Panc1 (cell line): Measurements from ENCODE around the gene SNCG. TPM values are rescaled to one million over a fixed set of nuclear protein-coding genes. Genes with fewer than 3 reads are reported as not detected.
"Not testable (repeated sequence)": the region's sequence is repeated elsewhere in the genome, so short reads cannot be mapped to it uniquely, and the experiment has no call there.

Experiments used
- ATAC-seq: fragments of 200-7000 bp; cut with Tn5 transposase; 2 replicates; pipeline ENCODE4 v1.9.1; 2020; ENCODE audit warnings: mild to moderate bottlenecking, moderate library complexity
- BruUV-seq: library from RNA; stranded (reverse); fragments of 400-500 nt; replicated peaks from 2 replicates; lab custom pipeline; 2021; lab: Mats Ljungman, UMichigan
- CTCF ChIA-PET: fragments of 300-600 bp; sonication (Branson Sonifier 250); formaldehyde crosslinking; loops from one replicate; lab custom pipeline; 2022; ENCODE audit warnings: antibody characterized with exemption; lab: Charles Lee
- POLR2A ChIA-PET: fragments of 300-600 bp; sonication (Branson Sonifier 250); formaldehyde crosslinking; loops from one replicate; lab custom pipeline; 2022; ENCODE audit warnings: antibody characterized with exemption; lab: Charles Lee
- DNase-seq: peaks from one replicate; pipeline ENCODE4 v3.0.0-alpha.2; 2010; ENCODE audit warnings: low read depth, low spot score
- H3K27ac ChIP-seq: 2 replicates; pipeline ENCODE4 v1.5.1; 2011; ENCODE audit warnings: mild to moderate bottlenecking, low read length, inconsistent platforms
- H3K27me3 ChIP-seq: fragments of 200-500 bp; sonication (Bioruptor generic); 2 replicates; pipeline ENCODE4 v1.6.0; 2014; ENCODE audit warnings: low read length, inconsistent platforms; ENCODE audit not compliant: control insufficient read depth, insufficient read depth
- H3K36me3 ChIP-seq: fragments of 200-500 bp; sonication (Bioruptor generic); 2 replicates; pipeline ENCODE4 v1.5.1; 2014; ENCODE audit warnings: inconsistent platforms, mild to moderate bottlenecking, low read length, moderate library complexity; ENCODE audit not compliant: control insufficient read depth, insufficient read depth
- H3K4me1 ChIP-seq: 2 replicates; pipeline ENCODE4 v1.5.1; 2011; ENCODE audit warnings: inconsistent platforms, mild to moderate bottlenecking, low read length, moderate library complexity; ENCODE audit not compliant: control insufficient read depth, insufficient read depth
- H3K4me3 ChIP-seq, 2 experiments: 2 replicates each; pipeline ENCODE4 v1.5.1; 2011 to 2012; ENCODE audit warnings: low read depth in 2 of 2, low read length in 2 of 2, mild to moderate bottlenecking in 2 of 2, inconsistent platforms in 1 of 2, moderate library complexity in 1 of 2
- H3K9me3 ChIP-seq: fragments of 200-500 bp; sonication (Bioruptor generic); 2 replicates; pipeline ENCODE4 v1.5.1; 2014; ENCODE audit warnings: low read depth, mild to moderate bottlenecking, inconsistent platforms, low read length, moderate library complexity; ENCODE audit not compliant: control insufficient read depth, insufficient read depth
- CTCF ChIP-seq: fragments of 450-650 bp; IDR thresholded peaks from 2 replicates; pipeline ENCODE4 v1.5.1; 2017; ENCODE audit warnings: mild to moderate bottlenecking
- POLR2AphosphoS5 ChIP-seq: IDR thresholded peaks from 2 replicates; pipeline ENCODE4 v1.6.1; 2012; ENCODE audit warnings: mild to moderate bottlenecking, low read depth, low read length, moderate library complexity
- REST ChIP-seq, 2 experiments: IDR thresholded peaks; 2 replicates each; pipeline ENCODE4 v1.6.1; 2011 to 2012; ENCODE audit warnings: low read depth in 2 of 2, control low read depth in 1 of 2, low read length in 1 of 2, mild to moderate bottlenecking in 1 of 2, moderate library complexity in 1 of 2; ENCODE audit not compliant: insufficient read depth in 1 of 2
- SIN3A ChIP-seq: IDR thresholded peaks from 2 replicates; pipeline ENCODE4 v1.6.1; 2012; ENCODE audit warnings: low read depth, mild to moderate bottlenecking, low read length, moderate library complexity, borderline replicate concordance; ENCODE audit not compliant: insufficient read depth
- TCF7L2 ChIP-seq: IDR thresholded peaks from 2 replicates; pipeline ENCODE4 v1.6.1; 2011; ENCODE audit warnings: mild to moderate bottlenecking, low read depth, low read length, inconsistent platforms
- in situ Hi-C: cut with HindIII; loops from 2 replicates; pipeline ENCODE4 v1.10.0; 2016; ENCODE audit warnings: low sequenced_read_pairs, low pct_unique_long_range_greater_than_20kb
- intact Hi-C: fragments of 100-400 bp; cut with micrococcal nuclease; formaldehyde crosslinking; loops from one replicate; pipeline ENCODE4 v1.10.0; 2022; ENCODE audit not compliant: unreplicated experiment
- total RNA-seq: library from RNA; stranded (reverse); gene quantifications from one replicate; pipeline ENCODE4 v1.2.1, GENCODE V29; 2021; ENCODE audit not compliant: unreplicated experiment

SNCG gene
- total RNA-seq, 1 experiment from 2014 or later: 5.2 TPM

- Histone ChIP-seq H3K9me3 (no peaks in the 10 kb centered on the region), H3K4me3 (no peak overlapping the region), H3K36me3 (no peaks in the 10 kb centered on the region; the same call in 1 of the 2 replicates), H3K4me1 (no peaks in the 10 kb centered on the region), H3K27me3 (no peaks in the 10 kb centered on the region), H3K27ac (no peak overlapping the region)
- no peak for DNase-seq
- intact Hi-C loops (no loop called here), in situ Hi-C loops (no loop called here)
- ChIA-PET CTCF (no interaction called here), POLR2A (no interaction called here)
- no peak for ATAC-seq
- BruUV-seq: no TSS peak
- TF ChIP-seq TCF7L2 (no peak), SIN3A (no peak), POLR2AphosphoS5 (no peak), CTCF (no peak), REST (IDR thresholded peaks at IDR 0.05; ENCODE audit: insufficient read depth in 1 of 2, low read depth in 2 of 2, low read length in 1 of 2) (no peak)
Observed at GRCh38 chr10:86931872-86932271, 26.5 kb upstream of the SNCG start.

- no peaks in the 10 kb centered on the region for H3K36me3 ChIP-seq
- H3K4me1 ChIP-seq: no peaks in the 10 kb centered on the region
- intact Hi-C loops (no loop called here), in situ Hi-C loops (no loop called here)
- DNase-seq: no peak
- no peak overlapping the region for H3K4me3 ChIP-seq
- POLR2A ChIA-PET: interaction anchor here (0.6 kb wide), 1 partner anchor 31 kb away, joined by 3 read pairs; no protein-coding TSS in a partner anchor
- no peaks in the 10 kb centered on the region for H3K9me3 ChIP-seq
- BruUV-seq: no TSS peak
- no peak overlapping the region for H3K27ac ChIP-seq
- ATAC-seq: no peak
- H3K27me3 ChIP-seq: no peaks in the 10 kb centered on the region
- TF ChIP-seq CTCF (no peak), POLR2AphosphoS5 (no peak), TCF7L2 (no peak)
- CTCF ChIA-PET: no interaction called here
Observed at GRCh38 chr10:86932674-86933073, 25.7 kb upstream of the SNCG start.

GRCh38 chr10:86934162-86934711, 24.2 kb upstream of the SNCG start:
- POLR2A ChIA-PET, H3K27ac ChIP-seq, H3K27me3 ChIP-seq, H3K4me3 ChIP-seq, intact Hi-C loops, CTCF ChIA-PET, H3K4me1 ChIP-seq, in situ Hi-C loops, H3K36me3 ChIP-seq, BruUV-seq, H3K9me3 ChIP-seq, DNase-seq: not testable (repeated sequence)
- ATAC-seq: peak; percentile 17; the same call in 1 of the 2 replicates
